SKM-1 treated with dmso at 0.1 percent for 144 hours (cell line): ENCODE measurements around the gene ARID5B.
"Not testable (repeated sequence)": the region's sequence is repeated elsewhere in the genome, so short reads cannot be mapped to it uniquely, and the experiment has no call there.

Source experiments
- DNase-seq: peaks from one replicate; lab custom pipeline; 2025; ENCODE audit not compliant: unreplicated experiment; lab: John Stamatoyannopoulos, UW

The ARID5B gene, protein sequence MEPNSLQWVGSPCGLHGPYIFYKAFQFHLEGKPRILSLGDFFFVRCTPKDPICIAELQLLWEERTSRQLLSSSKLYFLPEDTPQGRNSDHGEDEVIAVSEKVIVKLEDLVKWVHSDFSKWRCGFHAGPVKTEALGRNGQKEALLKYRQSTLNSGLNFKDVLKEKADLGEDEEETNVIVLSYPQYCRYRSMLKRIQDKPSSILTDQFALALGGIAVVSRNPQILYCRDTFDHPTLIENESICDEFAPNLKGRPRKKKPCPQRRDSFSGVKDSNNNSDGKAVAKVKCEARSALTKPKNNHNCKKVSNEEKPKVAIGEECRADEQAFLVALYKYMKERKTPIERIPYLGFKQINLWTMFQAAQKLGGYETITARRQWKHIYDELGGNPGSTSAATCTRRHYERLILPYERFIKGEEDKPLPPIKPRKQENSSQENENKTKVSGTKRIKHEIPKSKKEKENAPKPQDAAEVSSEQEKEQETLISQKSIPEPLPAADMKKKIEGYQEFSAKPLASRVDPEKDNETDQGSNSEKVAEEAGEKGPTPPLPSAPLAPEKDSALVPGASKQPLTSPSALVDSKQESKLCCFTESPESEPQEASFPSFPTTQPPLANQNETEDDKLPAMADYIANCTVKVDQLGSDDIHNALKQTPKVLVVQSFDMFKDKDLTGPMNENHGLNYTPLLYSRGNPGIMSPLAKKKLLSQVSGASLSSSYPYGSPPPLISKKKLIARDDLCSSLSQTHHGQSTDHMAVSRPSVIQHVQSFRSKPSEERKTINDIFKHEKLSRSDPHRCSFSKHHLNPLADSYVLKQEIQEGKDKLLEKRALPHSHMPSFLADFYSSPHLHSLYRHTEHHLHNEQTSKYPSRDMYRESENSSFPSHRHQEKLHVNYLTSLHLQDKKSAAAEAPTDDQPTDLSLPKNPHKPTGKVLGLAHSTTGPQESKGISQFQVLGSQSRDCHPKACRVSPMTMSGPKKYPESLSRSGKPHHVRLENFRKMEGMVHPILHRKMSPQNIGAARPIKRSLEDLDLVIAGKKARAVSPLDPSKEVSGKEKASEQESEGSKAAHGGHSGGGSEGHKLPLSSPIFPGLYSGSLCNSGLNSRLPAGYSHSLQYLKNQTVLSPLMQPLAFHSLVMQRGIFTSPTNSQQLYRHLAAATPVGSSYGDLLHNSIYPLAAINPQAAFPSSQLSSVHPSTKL

DNA sequence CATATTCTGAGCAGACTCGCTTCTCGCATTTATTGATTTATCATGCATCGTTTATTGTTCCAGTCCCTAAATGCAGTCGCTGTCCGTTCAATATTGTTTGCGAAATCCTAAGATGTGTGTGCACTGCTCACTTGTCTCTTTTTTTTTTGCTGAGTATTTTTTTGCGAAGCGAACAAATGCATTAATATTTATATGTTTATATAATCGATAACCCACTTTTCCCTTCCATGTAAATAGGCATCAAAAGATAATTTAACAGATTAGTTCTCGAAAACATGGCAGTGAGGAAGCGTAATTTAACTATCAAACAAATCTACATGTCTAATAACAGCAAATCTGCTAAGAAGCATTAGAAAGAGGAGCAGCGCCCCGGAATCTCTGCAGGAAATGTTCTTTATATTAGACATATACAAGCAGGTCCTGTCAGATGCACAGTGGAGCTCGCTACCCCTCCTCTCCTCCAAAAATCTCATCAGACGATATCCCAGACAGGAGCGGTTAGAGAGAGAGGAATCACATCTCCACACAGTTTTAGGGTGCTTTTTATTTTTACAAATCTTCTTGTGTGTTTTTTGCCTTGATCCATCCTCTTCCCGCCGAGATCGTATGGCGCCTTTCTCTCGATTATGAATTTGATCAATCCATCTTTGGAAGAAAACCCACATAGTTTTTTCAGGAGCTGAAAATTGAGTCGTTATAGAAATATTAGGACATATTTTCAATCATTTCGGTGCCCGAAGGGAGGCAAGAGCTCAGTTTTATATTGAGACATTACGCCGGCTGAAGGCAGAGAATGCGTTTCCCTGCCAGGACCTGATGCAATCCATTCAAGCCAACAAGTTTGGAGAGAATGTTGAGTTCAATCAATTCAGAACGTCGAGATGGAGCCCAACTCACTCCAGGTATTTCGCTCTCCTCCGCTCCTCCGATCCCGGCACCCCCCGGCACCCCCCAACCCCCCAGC, at the start of gene ARID5B:
Gene ARID5B, plus strand, starts transcription at position 871 of the 964 bp plus-strand sequence. Its CDS starts 11 bp downstream, at position 882.
- peak; percentile 38 for DNase-seq

DNA sequence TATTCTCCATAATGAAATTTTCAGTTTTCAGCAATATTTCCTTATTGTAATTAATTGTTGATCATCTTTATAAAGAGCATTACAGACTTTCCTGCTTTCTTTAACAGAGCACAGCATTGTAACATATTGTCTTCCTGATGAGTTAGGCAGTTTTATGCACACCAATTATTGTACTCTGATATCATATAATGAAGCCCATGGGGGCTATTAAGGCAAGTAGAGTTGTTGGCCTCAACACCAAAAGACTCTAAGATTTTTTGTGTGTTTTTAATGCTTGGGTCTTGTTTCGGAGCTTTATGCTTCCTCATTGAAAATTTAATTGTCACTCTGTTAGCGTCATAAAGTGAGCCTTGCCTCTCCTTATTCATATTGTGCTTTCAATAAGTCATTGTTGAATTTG, 49.2 kb upstream of the ARID5B start:
- no peak for DNase-seq

DNA sequence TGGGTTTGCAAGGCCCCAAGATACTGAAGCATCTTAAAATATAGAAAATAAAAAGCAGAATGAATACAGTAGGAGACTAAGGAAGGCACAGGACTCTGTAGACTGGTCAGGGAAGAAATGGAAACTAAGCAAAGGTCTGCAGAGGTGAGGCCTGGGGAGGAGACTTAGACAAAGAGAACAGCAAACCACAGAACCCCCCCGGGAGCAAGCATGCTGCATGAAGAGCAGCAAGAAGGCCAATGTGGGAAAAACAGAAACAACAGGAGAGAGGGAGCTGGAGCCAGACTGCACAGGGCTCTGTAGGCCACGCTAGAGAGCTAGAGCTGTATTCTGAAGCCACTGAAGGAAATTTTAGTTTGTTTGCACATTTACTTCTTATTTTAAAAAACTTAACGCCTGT, 45.7 kb upstream of the ARID5B start:
- no peak for DNase-seq

DNA sequence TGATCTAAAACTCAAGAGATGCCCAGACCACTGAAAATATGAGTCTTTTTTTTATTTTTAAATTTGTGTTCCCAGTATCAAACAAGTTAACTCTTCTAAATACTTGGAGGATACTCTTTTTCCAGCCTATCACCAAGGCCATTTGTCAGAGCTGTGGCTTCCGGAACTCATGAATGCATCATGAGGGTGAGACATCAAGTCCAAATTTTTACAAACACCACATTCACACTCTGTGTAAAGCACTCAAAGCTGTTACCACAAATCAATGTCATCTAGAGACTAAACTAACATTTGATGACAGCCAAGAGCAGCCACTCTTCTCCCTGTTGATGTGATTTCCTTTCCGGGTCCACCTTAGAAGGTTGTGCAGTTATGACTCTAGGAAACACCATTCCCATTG, 43.8 kb upstream of the ARID5B start:
- DNase-seq, result no peak

DNA sequence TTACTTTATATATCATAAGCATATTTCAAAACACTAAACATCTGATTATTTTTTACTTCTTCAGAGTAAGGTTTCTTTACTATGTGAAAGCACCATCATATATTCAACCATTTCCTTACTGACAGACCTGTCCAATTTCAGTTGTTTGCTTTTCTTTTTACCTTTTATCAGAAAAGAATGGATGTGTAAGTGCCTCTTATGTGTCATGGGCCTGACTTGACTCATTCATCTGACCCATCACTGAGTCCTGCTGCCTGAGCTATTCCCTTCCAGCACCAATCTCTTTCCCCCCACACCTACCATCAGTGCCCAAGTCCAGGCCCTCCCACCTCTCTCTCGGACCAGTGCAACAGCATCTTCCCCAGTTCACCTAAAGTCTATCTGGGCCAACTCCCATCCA, 41.7 kb upstream of the ARID5B start:
- no peak for DNase-seq

DNA sequence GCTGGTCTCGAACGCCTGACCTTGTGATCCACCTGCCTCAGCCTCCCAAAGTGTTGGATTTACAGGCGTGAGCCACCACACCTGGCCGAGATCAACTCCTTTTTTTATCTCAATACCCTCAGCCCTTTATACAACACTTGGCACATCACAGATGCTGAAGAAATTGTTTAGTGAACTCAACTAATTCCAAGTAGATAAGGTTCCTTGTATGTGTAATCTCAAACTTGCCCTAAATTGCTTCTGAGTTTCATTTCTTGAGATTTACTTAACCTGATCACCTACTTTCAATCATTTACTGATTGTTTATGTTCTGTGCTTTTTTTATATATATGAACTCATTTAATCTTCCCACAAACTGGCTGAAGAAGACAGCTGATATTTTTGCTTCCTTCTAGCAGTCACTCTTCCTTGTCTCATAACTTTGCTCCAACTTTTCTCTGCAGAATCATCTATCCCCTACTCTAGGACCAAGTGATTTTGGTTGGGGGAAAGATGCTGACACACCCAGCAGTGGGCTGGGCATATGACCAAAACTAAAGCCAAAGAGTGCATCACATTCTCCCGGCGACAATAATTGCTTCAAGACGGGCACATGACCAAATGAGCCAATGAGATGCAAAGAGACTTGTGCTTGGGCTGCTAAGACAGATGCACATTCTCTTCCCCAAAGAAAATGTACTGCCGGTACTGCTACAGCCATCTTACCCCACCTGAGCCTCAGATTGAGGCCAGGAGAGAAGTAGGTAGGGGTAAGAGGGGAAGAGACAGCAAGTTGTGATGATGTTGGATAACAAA, 40.3 kb upstream of the ARID5B start:
- no peak for DNase-seq

DNA sequence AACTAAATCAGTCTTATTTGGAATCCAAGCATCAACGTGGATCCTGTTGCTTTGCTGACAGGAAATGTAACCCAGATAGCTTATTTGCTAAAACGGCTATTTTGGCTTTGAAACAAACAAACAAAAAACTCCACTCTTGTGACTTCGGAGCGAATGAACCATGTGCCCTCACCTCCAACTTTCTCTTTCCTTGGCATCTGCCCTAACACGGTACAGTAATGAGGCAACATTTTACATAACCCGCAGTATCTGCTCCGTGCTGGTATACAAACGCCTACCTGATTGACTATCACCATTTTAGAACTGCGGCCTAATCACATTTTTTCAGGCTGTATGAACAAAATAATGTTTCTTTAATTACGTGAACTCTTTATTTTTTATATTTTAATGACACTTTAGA, 37.5 kb upstream of the ARID5B start:
- DNase-seq, result no peak

DNA sequence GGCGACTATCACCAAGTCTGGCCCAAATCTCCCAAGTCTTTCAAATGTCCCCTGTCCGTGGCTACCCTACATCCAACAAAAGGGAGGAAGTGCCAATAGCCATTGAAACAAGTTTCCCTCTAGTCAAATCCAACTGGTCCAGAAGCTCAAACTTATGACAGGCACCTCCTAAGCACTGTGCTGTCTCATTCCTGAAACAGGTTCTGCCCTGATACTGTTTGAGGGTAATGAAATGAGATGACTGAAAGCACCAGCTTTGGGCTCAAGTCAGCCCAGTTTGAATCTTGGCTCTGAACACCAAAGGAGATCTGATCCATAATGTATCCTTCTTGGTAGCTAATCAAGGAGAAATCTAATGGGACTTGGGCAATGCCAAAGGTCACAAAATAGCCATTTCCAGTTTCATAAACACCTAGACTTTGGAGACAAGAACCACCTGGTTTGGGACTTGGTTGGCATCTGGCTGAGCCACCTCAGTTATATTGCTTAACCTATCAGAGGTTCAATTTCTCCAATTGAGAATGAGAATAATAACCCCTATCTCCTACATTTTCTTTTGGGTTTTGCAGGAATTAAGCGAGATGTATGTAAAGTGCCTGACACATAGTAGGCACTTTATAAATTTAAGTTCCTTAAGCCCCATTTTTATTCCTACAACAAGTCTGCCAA, 34.7 kb upstream of the ARID5B start:
- no peak for DNase-seq

DNA sequence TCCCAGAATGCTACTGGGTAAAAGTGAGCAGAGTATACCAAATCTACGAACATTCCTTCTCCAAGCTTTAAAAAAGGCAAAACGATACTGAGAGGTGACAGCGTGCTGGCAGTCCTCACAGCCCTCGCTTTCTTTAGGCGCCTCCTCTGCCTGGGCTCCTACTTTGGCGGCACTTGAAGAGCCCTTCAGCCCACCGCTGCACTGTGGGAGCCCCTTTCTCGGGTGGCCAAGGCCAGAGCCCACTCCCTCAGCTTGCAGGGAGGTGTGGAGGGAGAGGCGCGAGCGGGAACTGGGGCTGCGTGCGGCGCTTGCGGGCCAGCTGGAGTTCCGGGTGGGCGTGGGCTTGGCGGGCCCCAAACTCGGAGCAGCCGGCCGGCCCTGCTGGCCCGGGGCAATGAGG, 34.1 kb upstream of the ARID5B start:
- not testable (repeated sequence) for DNase-seq

DNA sequence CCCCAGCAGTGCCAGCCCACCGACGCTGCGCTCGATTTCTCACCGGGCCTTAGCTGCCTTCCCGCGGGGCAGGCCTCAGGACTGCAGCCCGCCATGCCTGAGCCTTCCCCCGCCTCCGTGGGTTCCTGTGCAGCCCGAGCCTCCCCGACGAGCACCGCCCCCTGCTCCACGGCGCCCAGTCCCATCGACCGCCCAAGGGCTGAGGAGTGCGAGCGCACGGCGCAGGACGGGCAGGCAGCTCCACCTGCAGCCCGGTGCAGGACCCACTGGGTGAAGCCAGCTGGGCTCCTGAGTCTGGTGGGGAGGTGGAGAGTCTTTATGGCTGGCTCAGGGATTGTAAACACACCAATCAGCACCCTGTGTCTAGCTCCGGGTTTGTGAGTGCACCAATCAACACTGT, 33.7 kb upstream of the ARID5B start:
- not testable (repeated sequence) for DNase-seq

DNA sequence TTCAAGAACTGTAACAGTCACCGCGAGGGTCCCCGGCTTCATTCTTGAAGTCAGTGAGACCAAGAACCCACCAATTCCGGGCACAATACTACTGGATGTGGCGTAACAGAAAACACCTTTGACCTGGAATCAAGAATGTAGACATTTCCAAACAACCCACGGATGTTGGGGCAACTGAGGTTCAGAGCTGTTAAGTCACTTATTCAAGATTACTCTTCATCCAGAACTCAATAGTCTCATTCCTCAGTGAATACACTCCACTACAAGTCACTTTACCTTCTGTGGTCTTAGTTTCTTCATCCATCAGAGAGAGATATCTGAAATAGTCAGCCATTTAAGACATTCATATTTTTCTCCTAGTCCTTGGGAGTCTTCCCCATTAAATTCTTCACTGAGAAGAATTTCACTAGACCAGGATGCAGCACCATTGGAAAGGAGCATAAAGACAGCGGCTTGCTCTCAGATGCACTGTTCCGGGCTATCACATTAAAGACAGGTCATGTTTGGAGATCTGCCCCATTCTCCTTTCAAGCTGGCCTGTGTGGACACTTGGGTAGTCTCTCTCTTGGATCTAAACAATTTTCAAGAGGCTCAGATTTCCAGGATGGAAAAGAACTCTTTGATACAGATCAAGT, 32.3 kb upstream of the ARID5B start:
- DNase-seq, result no peak

DNA sequence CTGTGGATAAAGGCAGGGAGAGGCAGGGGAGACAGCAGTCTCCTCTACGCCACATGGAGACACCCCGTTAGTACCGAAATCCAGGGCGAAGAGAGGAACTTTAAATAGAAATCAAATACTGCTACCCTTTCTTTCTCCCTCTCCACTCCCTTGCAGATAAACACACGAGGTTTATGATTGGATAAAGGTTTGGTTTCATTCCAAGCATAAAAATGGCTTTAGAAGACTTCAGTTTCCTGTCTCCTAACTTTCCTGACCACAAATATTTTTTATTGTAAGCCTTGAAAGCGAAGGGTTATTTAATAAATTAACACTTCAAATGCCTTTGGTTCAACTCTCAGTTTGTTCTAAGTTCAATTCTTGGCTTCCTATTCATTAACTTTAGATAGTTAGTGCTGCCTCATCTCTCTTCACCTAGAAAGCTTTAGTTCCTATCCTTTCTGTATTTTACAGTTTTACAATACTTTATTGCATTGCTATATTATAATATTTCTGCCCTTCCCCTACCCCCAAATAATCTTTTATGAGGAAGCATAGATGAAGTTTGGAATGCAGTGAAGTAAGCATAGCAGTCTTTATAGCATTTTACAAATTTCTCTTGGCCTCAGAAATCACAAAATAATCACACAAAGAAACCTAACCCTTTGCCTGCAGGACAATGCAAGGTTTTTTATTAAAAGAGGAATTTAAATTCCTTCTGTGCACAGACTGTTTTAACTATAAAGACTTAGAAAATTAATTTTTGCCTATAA, 31.5 kb upstream of the ARID5B start:
- no peak for DNase-seq

DNA sequence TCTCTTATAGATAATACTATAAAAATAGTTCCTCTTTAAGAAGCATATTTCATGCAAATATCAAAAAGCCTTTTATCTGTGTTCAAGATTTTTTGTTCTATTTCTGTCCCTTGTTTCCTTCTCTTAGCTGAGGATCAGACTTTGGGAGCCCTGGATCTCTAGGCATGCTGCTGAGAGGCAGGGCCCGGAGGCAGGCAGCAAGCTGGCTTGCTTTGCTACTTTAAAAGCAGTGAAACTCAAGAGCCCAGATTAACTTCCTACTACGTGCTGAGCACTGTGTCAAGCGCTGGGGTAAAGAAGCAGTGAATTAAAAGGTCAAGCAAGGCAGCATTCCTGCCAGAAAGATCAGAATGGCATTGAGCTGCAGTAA, 31.0 kb upstream of the ARID5B start:
- DNase-seq, result no peak

DNA sequence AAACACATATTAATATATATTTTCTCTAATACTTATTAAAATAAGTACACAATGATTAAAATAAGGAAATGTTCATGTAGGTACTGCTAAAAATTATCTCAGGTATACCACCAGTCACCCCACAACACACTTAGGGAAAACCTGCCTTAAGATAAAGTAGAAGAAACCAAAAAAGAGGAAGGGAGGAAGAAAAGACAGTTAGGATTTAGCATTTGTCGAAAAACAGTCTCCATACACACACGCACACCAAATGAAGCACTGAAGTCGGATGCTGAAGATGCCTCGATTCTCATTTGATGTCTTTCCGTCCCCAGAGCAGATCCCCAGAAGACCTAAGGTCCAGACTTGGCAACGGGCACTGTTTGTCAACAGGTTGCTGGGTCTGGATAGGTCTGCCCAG, 30.0 kb upstream of the ARID5B start:
- no peak for DNase-seq

DNA sequence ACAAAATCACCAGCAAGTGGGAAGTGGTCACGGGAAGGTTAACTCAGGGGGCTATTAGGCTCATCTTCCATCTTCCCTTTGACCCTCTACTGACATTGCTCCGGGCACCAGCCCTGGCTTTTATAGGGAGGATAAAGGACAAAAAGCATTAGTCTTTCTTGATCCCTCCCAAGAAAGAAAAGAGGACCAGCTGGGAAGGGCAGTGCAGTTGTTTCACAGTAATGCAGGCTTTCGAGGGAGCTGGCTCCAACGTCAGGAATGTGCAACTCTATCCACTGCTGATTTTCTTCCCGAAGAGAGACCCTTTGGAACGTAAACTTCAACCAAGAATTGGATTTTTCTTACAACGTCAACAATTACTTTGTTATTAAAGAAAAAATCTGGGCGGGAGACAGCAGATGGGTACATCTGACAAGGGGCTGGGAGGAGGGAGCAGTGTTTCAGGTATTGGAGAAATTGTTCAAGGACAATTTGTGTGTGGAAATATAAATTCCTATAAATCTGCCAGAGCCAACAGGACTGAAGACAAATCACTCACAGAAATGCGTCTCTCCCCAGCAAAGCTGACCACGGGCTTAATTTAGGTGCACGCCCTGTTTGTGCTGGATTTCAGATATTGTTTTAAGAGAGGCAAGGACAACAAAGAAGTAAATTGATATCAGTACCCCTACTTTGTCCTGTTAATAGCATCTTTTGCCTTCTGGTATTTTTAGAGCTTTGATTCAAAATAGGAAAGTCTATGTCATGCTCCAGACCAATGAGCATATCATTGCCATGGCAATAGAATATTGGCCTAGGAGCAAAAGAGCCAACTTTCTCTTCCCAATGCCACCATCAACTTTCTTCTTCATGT, 23.4 kb upstream of the ARID5B start:
- no peak for DNase-seq

DNA sequence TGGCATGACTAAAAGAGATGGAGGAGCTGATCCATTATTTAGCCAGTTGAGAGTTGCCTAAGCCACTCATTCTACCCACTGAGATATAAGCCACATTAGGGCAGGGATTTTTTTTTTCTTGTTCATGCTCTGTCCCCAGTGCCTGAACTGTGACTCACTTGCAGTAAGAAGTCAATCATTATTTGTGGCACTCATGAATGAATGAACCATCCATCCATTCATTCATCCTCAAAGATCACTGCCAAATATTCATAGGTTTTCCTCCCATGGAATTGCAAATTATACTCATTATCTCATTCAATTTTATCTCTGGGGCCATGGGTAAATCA, 22.8 kb upstream of the ARID5B start:
- DNase-seq, result no peak
